K562 (cell line): Measurements from ENCODE around the gene GMEB2. TPM values are rescaled to one million over a fixed set of nuclear protein-coding genes. Genes with fewer than 3 reads are reported as not detected.

Experiments
- CTBP1 ChIP-seq: fragments of 450-650 bp; IDR thresholded peaks from 2 replicates; pipeline ENCODE4 v1.6.1; 2016; ENCODE audit warnings: borderline replicate concordance
- DACH1 ChIP-seq: fragments of 450-650 bp; IDR thresholded peaks from 2 replicates; pipeline ENCODE4 v1.6.1; 2018; ENCODE audit not compliant: partially characterized antibody
- ETS1 ChIP-seq: conservative IDR thresholded peaks from 2 replicates; pipeline ENCODE4 v1.6.1; 2011; ENCODE audit warnings: low read depth, mild to moderate bottlenecking, low read length; ENCODE audit not compliant: control insufficient read depth
- EWSR1 ChIP-seq: fragments of 450-650 bp; IDR thresholded peaks from 2 replicates; pipeline ENCODE4 v1.6.1; 2018; ENCODE audit warnings: borderline replicate concordance, mild to moderate bottlenecking, low read depth, moderate library complexity; ENCODE audit not compliant: partially characterized antibody
- GATAD2B ChIP-seq: fragments of 450-650 bp; IDR thresholded peaks from 2 replicates; pipeline ENCODE4 v1.6.1; 2017; ENCODE audit warnings: mild to moderate bottlenecking, borderline replicate concordance
- KAT8 ChIP-seq: fragments of 450-650 bp; IDR thresholded peaks from 2 replicates; pipeline ENCODE4 v1.6.1; 2016; ENCODE audit warnings: low read depth, mild to moderate bottlenecking
- KLF13 ChIP-seq: fragments of 450-650 bp; IDR thresholded peaks from 2 replicates; pipeline ENCODE4 v1.6.1; 2016; ENCODE audit warnings: missing genetic modification characterization, low read depth, mild to moderate bottlenecking, missing compliant biosample characterization, moderate library complexity, borderline replicate concordance
- MEF2A ChIP-seq: IDR thresholded peaks from 2 replicates; pipeline ENCODE4 v1.6.1; 2011; ENCODE audit warnings: low read depth, mild to moderate bottlenecking, low read length, moderate library complexity; ENCODE audit not compliant: control insufficient read depth
- NR2C1 ChIP-seq, 2 experiments: fragments of 450-650 bp; IDR thresholded peaks; 2 replicates each; pipeline ENCODE4 v1.6.1; 2017; ENCODE audit warnings: mild to moderate bottlenecking in 2 of 2, antibody characterized with exemption in 1 of 2, inconsistent platforms in 1 of 2, missing compliant biosample characterization in 1 of 2, missing genetic modification characterization in 1 of 2
- POLR2B ChIP-seq: fragments of 450-650 bp; IDR thresholded peaks from 2 replicates; pipeline ENCODE4 v1.6.1; 2018; ENCODE audit warnings: low read depth; ENCODE audit not compliant: partially characterized antibody
- POLR3A ChIP-seq: IDR thresholded peaks from 2 replicates; pipeline ENCODE4 v1.6.1; 2011; ENCODE audit warnings: borderline replicate concordance, mild to moderate bottlenecking, moderate library complexity; ENCODE audit not compliant: insufficient read length, insufficient read depth; ENCODE audit errors: extremely low read depth
- POU5F1 ChIP-seq: fragments of 150-350 bp; IDR thresholded peaks from 2 replicates; pipeline ENCODE4 v1.6.1; 2014; ENCODE audit warnings: borderline replicate concordance, low read length, low read depth, mild to moderate bottlenecking; ENCODE audit not compliant: partially characterized antibody
- RFX5 ChIP-seq: IDR thresholded peaks from 2 replicates; pipeline ENCODE4 v1.6.1; 2011; ENCODE audit warnings: low read depth, mild to moderate bottlenecking, improper control_type of control experiment, low read length
- SAFB ChIP-seq: fragments of 200-400 bp; formaldehyde crosslinking; IDR thresholded peaks from 2 replicates; pipeline ENCODE4 v1.6.1; 2017; ENCODE audit warnings: low read depth, low read length, borderline replicate concordance
- SETDB1 ChIP-seq: IDR thresholded peaks from one replicate; pipeline ENCODE4 v1.6.1; 2012; ENCODE audit warnings: low read length, control low read depth, inconsistent platforms
- SRF ChIP-seq, 2 experiments: fragments of 250-450, 450-650 bp in 1 of 2; sonication (Bioruptor Pico) in 1 of 2; sonication (generic) in 1 of 2; formaldehyde crosslinking; IDR thresholded peaks; 2 replicates each; pipeline versions ENCODE4 v1.5.0 to v1.5.1; 2020 to 2022; ENCODE audit warnings: mild to moderate bottlenecking in 1 of 2, missing genetic modification reagents in 1 of 2
- ZBTB7A ChIP-seq: IDR thresholded peaks from 2 replicates; pipeline ENCODE4 v1.6.1; 2011; ENCODE audit warnings: low read depth, mild to moderate bottlenecking, low read length, moderate library complexity, borderline replicate concordance; ENCODE audit not compliant: control insufficient read depth
- ZKSCAN1 ChIP-seq: fragments of 150-350 bp; IDR thresholded peaks from 2 replicates; pipeline ENCODE4 v1.6.1; 2016; ENCODE audit warnings: low read depth, low read length
- ZNF324 ChIP-seq: fragments of 250-450 bp; sonication (Bioruptor Pico); IDR thresholded peaks from 2 replicates; pipeline ENCODE4 v1.4.0; 2020; ENCODE audit warnings: mild to moderate bottlenecking
- ZNF431 ChIP-seq: sonication (generic); formaldehyde crosslinking; IDR thresholded peaks from 2 replicates; pipeline ENCODE4 v1.8.0; 2022; ENCODE audit warnings: mild to moderate bottlenecking, missing genetic modification reagents
- polyA plus RNA-seq, 8 experiments: library from polyadenylated mRNA; depleted of rRNA in 4 of 8; stranded (reverse) in 5 of 8; unstranded in 3 of 8; fragments of >200 nt; fragmentation: Nextera tagmentation in 2 of 8; fragmentation: Illumina TruSeq in 1 of 8; extraction: Ambion mirVana in 2 of 8; extraction: Trizol in 1 of 8; gene quantifications; 2 replicates each; pipeline versions ENCODE4 v1.2.1 to v1.2.3, GENCODE V29; 2011 to 2014; ENCODE audit warnings: inconsistent platforms in 1 of 8, missing spikeins in 1 of 8
- total RNA-seq, 7 experiments: library from RNA; depleted of rRNA in 6 of 7; stranded (reverse); fragments of >200 nt in 6 of 7; fragmentation: Illumina TruSeq in 2 of 7; extraction: Trizol in 2 of 7; gene quantifications; 2 replicates each; pipeline versions ENCODE4 v1.2.1 to v1.2.3, GENCODE V29; 2011 to 2021; ENCODE audit warnings: low replicate concordance in 1 of 7
- TF ChIP-seq, protein P1 (sequence below): fragments of 150-350 bp; conservative IDR thresholded peaks from 2 replicates; pipeline ENCODE4 v1.6.1; 2014; ENCODE audit warnings: low read length
- TF ChIP-seq, protein P2 (sequence below): fragments of 250-450 bp; sonication (Bioruptor Pico); IDR thresholded peaks from 2 replicates; pipeline ENCODE4 v1.5.0; 2021

The GMEB2 gene
- total and polyA plus RNA-seq, 9 of the 15 experiments (the other 6 are each of a cell fraction or from before 2014, with no cell fraction given) = 0.03 to 13.9 (median 6.3) TPM

DNA sequence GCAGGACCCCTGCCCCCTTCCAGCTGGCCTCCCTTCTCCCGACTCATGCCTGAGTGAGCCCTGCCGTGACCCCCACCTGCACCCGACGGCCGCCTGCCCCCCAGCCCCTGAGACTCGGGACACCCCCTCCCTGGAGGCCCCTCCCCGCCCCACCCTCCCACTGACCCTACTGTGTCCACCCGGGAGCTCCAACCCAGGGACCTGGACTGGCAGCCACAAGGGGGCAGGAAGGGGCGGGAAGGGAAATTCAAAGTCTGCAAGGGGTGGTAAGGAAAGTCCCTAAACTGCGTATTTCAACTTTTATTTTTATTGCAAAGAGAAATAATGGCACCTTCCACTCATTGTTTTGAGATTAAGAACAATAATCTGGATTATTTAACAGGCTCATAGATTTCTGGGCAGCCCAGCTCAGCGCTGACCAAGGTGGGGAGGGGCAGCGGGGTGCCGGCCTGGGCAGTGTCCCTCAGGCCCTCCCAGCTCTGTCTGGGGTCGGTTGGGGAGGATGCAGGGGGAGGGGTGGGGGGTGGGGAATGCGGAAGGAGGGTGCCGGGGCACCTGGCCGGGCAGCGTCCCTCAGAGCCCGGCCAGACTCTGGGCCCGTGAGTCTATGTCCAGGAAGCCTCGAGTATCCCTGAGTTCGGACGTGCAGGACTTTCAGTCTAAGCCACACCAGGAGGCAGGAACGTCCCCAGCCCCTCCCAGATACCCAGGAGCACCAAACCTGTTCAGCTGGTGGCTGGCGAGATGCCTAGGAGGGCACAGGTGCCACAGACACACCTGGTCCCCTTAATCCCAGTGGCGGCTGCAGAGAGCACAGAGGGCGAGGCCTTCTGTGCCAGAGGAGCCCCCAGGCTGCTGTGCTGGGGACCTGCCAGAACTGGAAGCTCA lies 88.5 kb downstream of the GMEB2 start (continued):
- no peak for TF ChIP-seq MEF2A
- TF ChIP-seq POLR2B = no peak
- TF ChIP-seq KAT8 = no peak
- no peak for TF ChIP-seq EWSR1
- TF ChIP-seq, protein P1, sequence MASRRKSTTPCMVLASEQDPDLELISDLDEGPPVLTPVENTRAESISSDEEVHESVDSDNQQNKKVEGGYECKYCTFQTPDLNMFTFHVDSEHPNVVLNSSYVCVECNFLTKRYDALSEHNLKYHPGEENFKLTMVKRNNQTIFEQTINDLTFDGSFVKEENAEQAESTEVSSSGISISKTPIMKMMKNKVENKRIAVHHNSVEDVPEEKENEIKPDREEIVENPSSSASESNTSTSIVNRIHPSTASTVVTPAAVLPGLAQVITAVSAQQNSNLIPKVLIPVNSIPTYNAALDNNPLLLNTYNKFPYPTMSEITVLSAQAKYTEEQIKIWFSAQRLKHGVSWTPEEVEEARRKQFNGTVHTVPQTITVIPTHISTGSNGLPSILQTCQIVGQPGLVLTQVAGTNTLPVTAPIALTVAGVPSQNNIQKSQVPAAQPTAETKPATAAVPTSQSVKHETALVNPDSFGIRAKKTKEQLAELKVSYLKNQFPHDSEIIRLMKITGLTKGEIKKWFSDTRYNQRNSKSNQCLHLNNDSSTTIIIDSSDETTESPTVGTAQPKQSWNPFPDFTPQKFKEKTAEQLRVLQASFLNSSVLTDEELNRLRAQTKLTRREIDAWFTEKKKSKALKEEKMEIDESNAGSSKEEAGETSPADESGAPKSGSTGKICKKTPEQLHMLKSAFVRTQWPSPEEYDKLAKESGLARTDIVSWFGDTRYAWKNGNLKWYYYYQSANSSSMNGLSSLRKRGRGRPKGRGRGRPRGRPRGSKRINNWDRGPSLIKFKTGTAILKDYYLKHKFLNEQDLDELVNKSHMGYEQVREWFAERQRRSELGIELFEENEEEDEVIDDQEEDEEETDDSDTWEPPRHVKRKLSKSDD = no peak
- TF ChIP-seq ZNF431 (CRISPR knock-in tag) = no peak
- TF ChIP-seq SETDB1 = no peak
- no peak for TF ChIP-seq POLR3A
- TF ChIP-seq RFX5 = no peak
- no peak for TF ChIP-seq ZBTB7A
- no peak for TF ChIP-seq SAFB
- no peak for TF ChIP-seq ZNF324
- TF ChIP-seq ZKSCAN1 = 0 out of 2 replicates have a peak, but pooled peaks have one; percentile 3
- TF ChIP-seq GATAD2B = no peak
- no peak for TF ChIP-seq CTBP1
- 0 out of 2 replicates have a peak, but pooled peaks have one; percentile 24 for TF ChIP-seq ETS1
- TF ChIP-seq NR2C1 (IDR thresholded peaks at IDR 0.05) = no peak
- TF ChIP-seq NR2C1 (tag; IDR thresholded peaks at IDR 0.05) = no peak
- 0 out of 4 replicates have a peak, but pooled peaks of 1 of the 2 experiments have one; percentile 7 for TF ChIP-seq SRF (CRISPR knock-in tag; IDR thresholded peaks at IDR 0.05)
- no peak for TF ChIP-seq DACH1
- TF ChIP-seq, protein P2, sequence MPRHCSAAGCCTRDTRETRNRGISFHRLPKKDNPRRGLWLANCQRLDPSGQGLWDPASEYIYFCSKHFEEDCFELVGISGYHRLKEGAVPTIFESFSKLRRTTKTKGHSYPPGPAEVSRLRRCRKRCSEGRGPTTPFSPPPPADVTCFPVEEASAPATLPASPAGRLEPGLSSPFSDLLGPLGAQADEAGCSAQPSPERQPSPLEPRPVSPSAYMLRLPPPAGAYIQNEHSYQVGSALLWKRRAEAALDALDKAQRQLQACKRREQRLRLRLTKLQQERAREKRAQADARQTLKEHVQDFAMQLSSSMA (CRISPR knock-in tag) = no peak
- TF ChIP-seq KLF13 (tag) = no peak
- no peak for TF ChIP-seq POU5F1
